HCT116 (cell line): ENCODE data around the gene RFTN1. TPM values are rescaled to one million over a fixed set of nuclear protein-coding genes. Genes with fewer than 3 reads are reported as not detected.

Source experiments
- ATAC-seq: fragments of 200-7000 bp; cut with Tn5 transposase; 2 replicates; pipeline ENCODE4 v1.9.1; 2020; ENCODE audit warnings: mild to moderate bottlenecking, moderate library complexity
- BruUV-seq: library from RNA; stranded (reverse); fragments of 400-500 nt; replicated peaks from 2 replicates; lab custom pipeline; 2021; lab: Mats Ljungman, UMichigan
- CTCF ChIA-PET: fragments of 300-600 bp; sonication (Branson Sonifier 250); formaldehyde crosslinking; loops from one replicate; lab custom pipeline; 2021; ENCODE audit warnings: antibody characterized with exemption; lab: Charles Lee
- POLR2A ChIA-PET: fragments of 300-600, 350-600 bp; sonication (Branson Sonifier 250); formaldehyde crosslinking; loops from one replicate; lab custom pipeline; 2021; ENCODE audit warnings: antibody characterized with exemption; lab: Charles Lee
- RAD21 ChIA-PET, 2 experiments: fragments of 300-600 bp; sonication (Branson Sonifier 250); formaldehyde crosslinking; loops; one replicate each; lab custom pipeline; 2023; ENCODE audit warnings: low total read pairs in 2 of 2; ENCODE audit not compliant: uncharacterized antibody in 2 of 2, unreplicated experiment in 2 of 2, low non-redundant PET in 1 of 2; lab: Charles Lee
- DNase-seq: peaks from one replicate; pipeline ENCODE4 v3.0.0-alpha.2; 2010; ENCODE audit warnings: low read depth, low spot score
- H2AFZ ChIP-seq: fragments of 200-600 bp; shearing (Covaris generic), sonication (generic); 2 replicates; pipeline ENCODE4 v1.6.1; 2017; ENCODE audit warnings: low read depth, mixed run types, mixed read lengths, antibody characterized with exemption, low read length; ENCODE audit not compliant: poor library complexity, severe bottlenecking
- H3K27ac ChIP-seq: 2 replicates; pipeline ENCODE4 v1.5.1; 2012; ENCODE audit warnings: low read depth, low read length
- H3K27me3 ChIP-seq: fragments of 200-600 bp; sonication (generic); 2 replicates; pipeline ENCODE4 v1.6.1; 2016; ENCODE audit warnings: mixed run types, low read length, mixed read lengths; ENCODE audit not compliant: insufficient read depth
- H3K36me3 ChIP-seq, 2 experiments: fragments of 200-500 bp in 1 of 2; fragments of 200-600 bp in 1 of 2; sonication (Bioruptor generic) in 1 of 2; sonication (generic) in 1 of 2; 2 replicates each; pipeline versions ENCODE4 v1.5.1 to v1.6.1; 2014 to 2016; ENCODE audit warnings: low read length in 2 of 2, inconsistent platforms in 1 of 2, mixed read lengths in 1 of 2, mixed run types in 1 of 2; ENCODE audit not compliant: insufficient read depth in 2 of 2, control insufficient read depth in 1 of 2
- H3K4me1 ChIP-seq, 2 experiments: fragments of 200-600 bp in 1 of 2; sonication (generic) in 1 of 2; 2 replicates each; pipeline versions ENCODE4 v1.5.1 to v1.6.1; 2012 to 2017; ENCODE audit warnings: low read length in 2 of 2, inconsistent platforms in 1 of 2, mild to moderate bottlenecking in 1 of 2, mixed read lengths in 1 of 2, mixed run types in 1 of 2, moderate library complexity in 1 of 2; ENCODE audit not compliant: insufficient read depth in 2 of 2, control insufficient read depth in 1 of 2
- H3K4me2 ChIP-seq: fragments of 200-600 bp; sonication (generic); 2 replicates; pipeline ENCODE4 v1.6.1; 2017; ENCODE audit warnings: mixed run types, low read length, mixed read lengths
- H3K4me3 ChIP-seq, 2 experiments: fragments of 200-600 bp in 1 of 2; sonication (generic) in 1 of 2; replicated peaks in 1 of 2; 2 replicates each; pipeline ENCODE4 v1.5.1; 2011 to 2016; ENCODE audit warnings: low read length in 2 of 2, control low read depth in 1 of 2, low read depth in 1 of 2, mild to moderate bottlenecking in 1 of 2, mixed read lengths in 1 of 2, mixed run types in 1 of 2
- H3K79me2 ChIP-seq: fragments of 200-600 bp; sonication (generic); 2 replicates; pipeline ENCODE4 v1.6.1; 2017; ENCODE audit warnings: mild to moderate bottlenecking, mixed run types, low read length, moderate library complexity, mixed read lengths; ENCODE audit not compliant: insufficient read depth
- H3K9ac ChIP-seq: fragments of 200-600 bp; sonication (generic); 2 replicates; pipeline ENCODE4 v1.6.1; 2016; ENCODE audit warnings: low read length, mixed read lengths
- H3K9me2 ChIP-seq: fragments of 200-600 bp; sonication (generic), shearing (Covaris generic); 2 replicates; pipeline ENCODE4 v1.6.1; 2017; ENCODE audit warnings: mixed run types, mild to moderate bottlenecking, moderate library complexity; ENCODE audit not compliant: insufficient read depth
- H3K9me3 ChIP-seq, 2 experiments: fragments of 200-500 bp in 1 of 2; fragments of 200-600 bp in 1 of 2; sonication (Bioruptor generic) in 1 of 2; sonication (generic) in 1 of 2; 2 replicates each; pipeline ENCODE4 v1.6.1; 2014 to 2017; ENCODE audit warnings: low read length in 2 of 2, mixed read lengths in 2 of 2, inconsistent platforms in 1 of 2, low read depth in 1 of 2, mild to moderate bottlenecking in 1 of 2, mixed run types in 1 of 2, moderate library complexity in 1 of 2; ENCODE audit not compliant: control insufficient read depth in 1 of 2, insufficient read depth in 1 of 2
- H4K20me1 ChIP-seq: fragments of 200-600 bp; sonication (generic), shearing (Covaris generic); 2 replicates; pipeline ENCODE4 v1.6.1; 2017; ENCODE audit warnings: mixed run types, mild to moderate bottlenecking, moderate library complexity; ENCODE audit not compliant: insufficient read depth
- CBX3 ChIP-seq: IDR thresholded peaks from 2 replicates; pipeline ENCODE4 v1.6.1; 2012; ENCODE audit warnings: low read depth
- CEBPB ChIP-seq: IDR thresholded peaks from 2 replicates; pipeline ENCODE4 v1.6.1; 2012; ENCODE audit warnings: low read depth
- EGR1 ChIP-seq: IDR thresholded peaks from 2 replicates; pipeline ENCODE4 v1.6.1; 2012; ENCODE audit warnings: low read depth
- FOSL1 ChIP-seq: IDR thresholded peaks from 2 replicates; pipeline ENCODE4 v1.6.1; 2012; ENCODE audit warnings: low read depth
- SRF ChIP-seq: IDR thresholded peaks from 2 replicates; pipeline ENCODE4 v1.6.1; 2012; ENCODE audit warnings: low read depth
- YY1 ChIP-seq: IDR thresholded peaks from 2 replicates; pipeline ENCODE4 v1.6.1; 2011; ENCODE audit warnings: low read length, low read depth, moderate library complexity, mild to moderate bottlenecking; ENCODE audit not compliant: insufficient replicate concordance; ENCODE audit errors: extremely low read depth
- ZFX ChIP-seq: fragments of 450-650 bp; IDR thresholded peaks from 2 replicates; pipeline ENCODE4 v1.6.1; 2017
- intact Hi-C: fragments of 100-400 bp; cut with micrococcal nuclease; formaldehyde crosslinking; loops from 2 replicates; pipeline ENCODE4 v1.10.0; 2022
- total RNA-seq: library from RNA; stranded (reverse); gene quantifications from one replicate; pipeline ENCODE4 v1.2.1, GENCODE V29; 2021; ENCODE audit not compliant: unreplicated experiment
- TF ChIP-seq, protein P1 (sequence below), 3 experiments: fragments of 200-600 bp in 1 of 3; sonication (generic) in 1 of 3; IDR thresholded peaks in 2 of 3; conservative IDR thresholded peaks in 1 of 3; 2 replicates each; pipeline ENCODE4 v1.5.1; 2012 to 2017; ENCODE audit warnings: low read depth in 2 of 3, low read length in 2 of 3, antibody characterized with exemption in 1 of 3, borderline replicate concordance in 1 of 3, control low read depth in 1 of 3, mild to moderate bottlenecking in 1 of 3, mixed read lengths in 1 of 3, mixed run types in 1 of 3, moderate library complexity in 1 of 3; ENCODE audit not compliant: insufficient read depth in 1 of 3
- TF ChIP-seq, protein P2 (sequence below): IDR thresholded peaks from 2 replicates; pipeline ENCODE4 v1.6.1; 2012; ENCODE audit warnings: low read depth

RFTN1 gene
- total RNA-seq, 1 experiment from 2014 or later = 3.9 TPM

DNA sequence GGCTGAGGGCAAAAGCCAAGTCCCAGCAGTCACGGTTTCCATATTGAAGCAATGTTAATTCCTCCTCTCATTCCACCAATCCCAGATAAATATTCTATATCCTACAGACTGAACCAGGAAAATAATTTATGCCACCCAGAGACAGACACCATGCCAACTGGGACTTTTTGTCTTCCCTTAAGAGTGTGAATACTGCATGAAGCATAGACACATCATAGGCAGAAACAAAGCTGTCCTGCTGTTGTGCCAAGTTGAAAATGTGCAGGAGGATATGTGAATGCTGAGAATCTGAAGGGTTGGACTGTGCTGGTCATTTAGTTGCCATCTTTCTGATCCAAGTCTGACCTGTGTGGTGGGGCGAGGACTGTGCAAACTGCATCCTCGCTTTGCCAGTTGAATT, 37.7 kb downstream of the RFTN1 start:
- intact Hi-C loops = no loop called here
- no peak overlapping the region for H3K9ac ChIP-seq
- DNase-seq (no peak), ATAC-seq (no peak)
- no peaks in the 10 kb centered on the region for H3K4me1 ChIP-seq
- no peaks in the 10 kb centered on the region for H4K20me1 ChIP-seq
- H2AFZ ChIP-seq = no peak overlapping the region
- no peaks in the 10 kb centered on the region for H3K27me3 ChIP-seq
- no peak overlapping the region for H3K27ac ChIP-seq
- BruUV-seq = no TSS peak
- RAD21 ChIA-PET = no interaction called here
- CTCF ChIA-PET = no interaction called here
- no peaks in the 10 kb centered on the region for H3K36me3 ChIP-seq
- H3K9me3 ChIP-seq = no peaks in the 10 kb centered on the region
- no peak for TF ChIP-seq ZFX
- TF ChIP-seq, protein P1, sequence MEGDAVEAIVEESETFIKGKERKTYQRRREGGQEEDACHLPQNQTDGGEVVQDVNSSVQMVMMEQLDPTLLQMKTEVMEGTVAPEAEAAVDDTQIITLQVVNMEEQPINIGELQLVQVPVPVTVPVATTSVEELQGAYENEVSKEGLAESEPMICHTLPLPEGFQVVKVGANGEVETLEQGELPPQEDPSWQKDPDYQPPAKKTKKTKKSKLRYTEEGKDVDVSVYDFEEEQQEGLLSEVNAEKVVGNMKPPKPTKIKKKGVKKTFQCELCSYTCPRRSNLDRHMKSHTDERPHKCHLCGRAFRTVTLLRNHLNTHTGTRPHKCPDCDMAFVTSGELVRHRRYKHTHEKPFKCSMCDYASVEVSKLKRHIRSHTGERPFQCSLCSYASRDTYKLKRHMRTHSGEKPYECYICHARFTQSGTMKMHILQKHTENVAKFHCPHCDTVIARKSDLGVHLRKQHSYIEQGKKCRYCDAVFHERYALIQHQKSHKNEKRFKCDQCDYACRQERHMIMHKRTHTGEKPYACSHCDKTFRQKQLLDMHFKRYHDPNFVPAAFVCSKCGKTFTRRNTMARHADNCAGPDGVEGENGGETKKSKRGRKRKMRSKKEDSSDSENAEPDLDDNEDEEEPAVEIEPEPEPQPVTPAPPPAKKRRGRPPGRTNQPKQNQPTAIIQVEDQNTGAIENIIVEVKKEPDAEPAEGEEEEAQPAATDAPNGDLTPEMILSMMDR (IDR thresholded peaks at IDR 0.05 in 2 of 3, conservative IDR thresholded peaks at IDR 0.05 in 1 of 3; ENCODE audit: borderline replicate concordance in 1 of 3, insufficient read depth in 1 of 3, low read depth in 2 of 3, low read length in 2 of 3) = no peak
- no peak for TF ChIP-seq FOSL1
- no peak for TF ChIP-seq SRF
- no peak for TF ChIP-seq EGR1
- no peak for TF ChIP-seq YY1
- TF ChIP-seq, protein P2, sequence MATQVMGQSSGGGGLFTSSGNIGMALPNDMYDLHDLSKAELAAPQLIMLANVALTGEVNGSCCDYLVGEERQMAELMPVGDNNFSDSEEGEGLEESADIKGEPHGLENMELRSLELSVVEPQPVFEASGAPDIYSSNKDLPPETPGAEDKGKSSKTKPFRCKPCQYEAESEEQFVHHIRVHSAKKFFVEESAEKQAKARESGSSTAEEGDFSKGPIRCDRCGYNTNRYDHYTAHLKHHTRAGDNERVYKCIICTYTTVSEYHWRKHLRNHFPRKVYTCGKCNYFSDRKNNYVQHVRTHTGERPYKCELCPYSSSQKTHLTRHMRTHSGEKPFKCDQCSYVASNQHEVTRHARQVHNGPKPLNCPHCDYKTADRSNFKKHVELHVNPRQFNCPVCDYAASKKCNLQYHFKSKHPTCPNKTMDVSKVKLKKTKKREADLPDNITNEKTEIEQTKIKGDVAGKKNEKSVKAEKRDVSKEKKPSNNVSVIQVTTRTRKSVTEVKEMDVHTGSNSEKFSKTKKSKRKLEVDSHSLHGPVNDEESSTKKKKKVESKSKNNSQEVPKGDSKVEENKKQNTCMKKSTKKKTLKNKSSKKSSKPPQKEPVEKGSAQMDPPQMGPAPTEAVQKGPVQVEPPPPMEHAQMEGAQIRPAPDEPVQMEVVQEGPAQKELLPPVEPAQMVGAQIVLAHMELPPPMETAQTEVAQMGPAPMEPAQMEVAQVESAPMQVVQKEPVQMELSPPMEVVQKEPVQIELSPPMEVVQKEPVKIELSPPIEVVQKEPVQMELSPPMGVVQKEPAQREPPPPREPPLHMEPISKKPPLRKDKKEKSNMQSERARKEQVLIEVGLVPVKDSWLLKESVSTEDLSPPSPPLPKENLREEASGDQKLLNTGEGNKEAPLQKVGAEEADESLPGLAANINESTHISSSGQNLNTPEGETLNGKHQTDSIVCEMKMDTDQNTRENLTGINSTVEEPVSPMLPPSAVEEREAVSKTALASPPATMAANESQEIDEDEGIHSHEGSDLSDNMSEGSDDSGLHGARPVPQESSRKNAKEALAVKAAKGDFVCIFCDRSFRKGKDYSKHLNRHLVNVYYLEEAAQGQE = no peak
- no peak for TF ChIP-seq CEBPB
- no peak for TF ChIP-seq CBX3
- no peak overlapping the region for H3K4me2 ChIP-seq
- H3K4me3 ChIP-seq = no peak overlapping the region
- H3K79me2 ChIP-seq = no peaks in the 10 kb centered on the region
- POLR2A ChIA-PET = no interaction called here
- no peaks in the 10 kb centered on the region for H3K9me2 ChIP-seq
